AG09309 (cell line): Measurements from ENCODE around the gene JMJD8.

ENCODE experiments used
- DNase-seq: peaks from one replicate; pipeline ENCODE4 v3.0.0-alpha.2; 2010; ENCODE audit warnings: low read depth
- H3K4me3 ChIP-seq: 2 replicates; pipeline ENCODE4 v1.5.1; 2011; ENCODE audit warnings: mild to moderate bottlenecking, low read depth, low read length, moderate library complexity; ENCODE audit not compliant: control insufficient read depth
- TF ChIP-seq, protein P1 (sequence below): IDR thresholded peaks from 2 replicates; pipeline ENCODE4 v1.5.1; 2011; ENCODE audit warnings: mild to moderate bottlenecking, low read depth, low read length, inconsistent platforms; ENCODE audit not compliant: insufficient read depth, control insufficient read depth; ENCODE audit errors: missing control alignments

The JMJD8 gene

DNA sequence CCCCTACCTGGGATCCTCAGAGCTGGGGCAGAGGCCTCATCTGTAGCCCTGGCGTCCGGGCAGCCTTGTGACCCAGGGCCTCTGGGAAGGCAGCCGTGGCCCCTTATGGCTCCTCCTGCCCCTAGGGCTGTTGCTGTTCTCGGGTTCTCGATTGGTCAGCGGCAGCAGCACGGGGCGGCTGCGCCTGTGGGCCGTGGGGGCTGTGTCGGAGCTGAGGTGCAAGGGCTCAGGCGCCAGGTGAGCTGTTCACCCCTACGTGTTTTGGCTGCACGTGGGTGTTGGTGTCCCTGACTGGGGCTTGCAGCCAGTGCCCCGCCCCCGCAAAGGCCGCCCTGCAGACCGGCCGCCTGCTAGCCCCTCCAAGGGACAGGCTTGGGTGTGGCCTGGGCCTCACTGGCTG, 22.0 kb downstream of the JMJD8 start:
- no peak overlapping the region for H3K4me3 ChIP-seq
- no peak for DNase-seq
- TF ChIP-seq, protein P1, sequence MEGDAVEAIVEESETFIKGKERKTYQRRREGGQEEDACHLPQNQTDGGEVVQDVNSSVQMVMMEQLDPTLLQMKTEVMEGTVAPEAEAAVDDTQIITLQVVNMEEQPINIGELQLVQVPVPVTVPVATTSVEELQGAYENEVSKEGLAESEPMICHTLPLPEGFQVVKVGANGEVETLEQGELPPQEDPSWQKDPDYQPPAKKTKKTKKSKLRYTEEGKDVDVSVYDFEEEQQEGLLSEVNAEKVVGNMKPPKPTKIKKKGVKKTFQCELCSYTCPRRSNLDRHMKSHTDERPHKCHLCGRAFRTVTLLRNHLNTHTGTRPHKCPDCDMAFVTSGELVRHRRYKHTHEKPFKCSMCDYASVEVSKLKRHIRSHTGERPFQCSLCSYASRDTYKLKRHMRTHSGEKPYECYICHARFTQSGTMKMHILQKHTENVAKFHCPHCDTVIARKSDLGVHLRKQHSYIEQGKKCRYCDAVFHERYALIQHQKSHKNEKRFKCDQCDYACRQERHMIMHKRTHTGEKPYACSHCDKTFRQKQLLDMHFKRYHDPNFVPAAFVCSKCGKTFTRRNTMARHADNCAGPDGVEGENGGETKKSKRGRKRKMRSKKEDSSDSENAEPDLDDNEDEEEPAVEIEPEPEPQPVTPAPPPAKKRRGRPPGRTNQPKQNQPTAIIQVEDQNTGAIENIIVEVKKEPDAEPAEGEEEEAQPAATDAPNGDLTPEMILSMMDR, result no peak

DNA sequence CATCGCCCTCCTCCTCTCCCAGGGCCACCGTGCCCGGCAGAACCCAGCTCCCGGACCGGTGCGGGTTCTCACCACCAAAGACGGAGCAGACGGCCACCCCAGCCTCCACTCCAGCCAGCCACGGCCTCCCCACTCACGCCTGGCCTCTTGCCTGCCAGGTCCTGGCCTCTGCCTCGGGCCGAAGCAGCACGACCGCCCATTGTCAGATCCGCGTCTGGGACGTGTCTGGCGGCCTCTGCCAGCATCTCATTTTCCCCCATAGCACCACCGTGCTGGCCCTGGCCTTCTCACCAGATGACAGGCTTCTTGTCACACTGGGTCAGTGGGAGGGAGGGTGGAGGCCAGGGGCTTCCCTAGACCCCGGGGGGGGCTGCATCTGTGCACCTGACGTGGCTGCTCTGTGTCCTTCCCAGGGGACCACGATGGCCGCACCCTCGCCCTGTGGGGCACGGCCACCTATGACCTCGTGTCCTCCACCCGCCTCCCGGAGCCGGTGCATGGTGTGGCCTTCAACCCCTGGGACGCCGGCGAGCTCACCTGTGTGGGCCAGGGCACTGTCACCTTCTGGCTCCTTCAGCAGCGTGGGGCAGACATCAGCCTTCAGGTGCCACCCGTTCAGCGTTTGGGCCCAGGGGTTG, 22.8 kb downstream of the JMJD8 start:
- no peak overlapping the region for H3K4me3 ChIP-seq
- DNase-seq, result no peak

DNA sequence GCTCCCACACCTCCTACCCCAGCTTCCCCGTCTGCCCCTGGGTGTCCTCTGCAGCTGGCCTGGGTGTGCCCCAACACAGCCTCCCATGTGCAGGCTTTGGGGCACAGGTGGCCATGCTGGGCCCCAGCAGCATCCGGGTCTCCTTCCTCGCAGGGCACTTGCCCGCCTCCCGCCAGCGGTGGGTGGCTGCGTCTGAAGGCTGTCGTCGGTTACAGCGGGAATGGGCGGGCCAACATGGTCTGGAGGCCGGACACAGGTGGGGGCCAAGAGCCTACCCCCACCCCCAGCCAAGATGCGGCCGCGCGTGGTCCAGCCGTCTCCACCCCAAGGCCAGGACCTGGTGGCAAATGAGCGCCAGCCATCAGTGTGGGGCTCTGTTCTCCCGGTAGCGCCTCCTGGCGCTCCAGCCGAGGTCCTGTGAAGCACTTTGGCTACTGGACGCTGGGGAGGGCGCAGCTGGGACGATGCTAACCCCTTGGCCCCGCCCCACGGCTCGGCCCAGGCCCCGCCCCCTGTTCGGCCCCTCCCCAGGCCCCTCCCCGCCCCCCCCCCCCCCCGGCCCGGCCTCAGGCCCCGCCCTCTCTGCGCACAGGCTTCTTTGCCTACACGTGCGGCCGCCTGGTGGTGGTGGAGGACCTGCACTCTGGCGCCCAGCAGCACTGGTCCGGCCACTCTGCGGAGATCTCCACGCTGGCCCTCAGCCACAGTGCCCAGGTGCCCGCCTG, 23.5 kb downstream of the JMJD8 start:
- H3K4me3 ChIP-seq, result no peak overlapping the region
- TF ChIP-seq, protein P1, result peak; percentile 43
- DNase-seq, result no peak

More for the DNA sequence above, 22.8 kb downstream of the JMJD8 start:
- TF ChIP-seq, protein P1, result no peak

DNA sequence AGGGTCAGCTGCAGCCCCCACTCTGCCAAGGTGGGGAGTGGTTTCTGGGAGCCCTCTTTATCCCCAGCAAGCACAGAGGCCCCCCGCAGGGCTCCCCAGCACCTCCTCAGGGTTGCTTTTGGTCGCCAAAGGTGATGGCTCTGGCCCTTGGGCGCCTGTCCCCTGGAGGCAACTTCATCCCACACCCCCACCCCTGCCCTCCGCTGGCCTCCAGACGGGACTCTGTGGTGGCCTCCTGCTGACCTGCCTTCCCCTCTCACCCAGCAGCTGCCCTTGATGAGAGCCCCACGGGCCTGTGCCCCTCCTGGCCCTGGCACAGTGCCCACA, 24.0 kb downstream of the JMJD8 start:
- H3K4me3 ChIP-seq, result no peak overlapping the region
- TF ChIP-seq, protein P1, result no peak
- no peak for DNase-seq

DNA sequence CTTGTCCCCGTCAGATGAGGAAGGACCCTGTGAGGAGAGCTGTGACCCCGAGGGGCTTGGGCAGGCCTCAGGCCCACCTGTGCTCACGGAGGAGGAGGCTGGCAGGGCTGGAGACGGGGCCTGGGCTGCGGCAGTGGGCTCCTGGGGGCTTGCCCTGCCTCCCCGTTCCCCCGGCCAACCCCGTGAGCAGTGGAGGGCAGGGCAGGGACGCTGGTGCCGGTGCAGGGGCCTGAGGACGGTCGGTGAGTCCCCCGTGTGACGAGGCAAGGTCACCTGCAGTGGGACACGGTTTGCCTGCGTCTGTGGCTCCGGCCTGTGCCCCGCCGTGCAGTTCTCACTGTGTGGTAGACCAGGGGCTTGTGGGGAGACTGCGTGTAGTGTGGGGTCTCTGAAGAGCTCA, 24.5 kb downstream of the JMJD8 start:
- no peak for DNase-seq
- TF ChIP-seq, protein P1, result no peak

DNA sequence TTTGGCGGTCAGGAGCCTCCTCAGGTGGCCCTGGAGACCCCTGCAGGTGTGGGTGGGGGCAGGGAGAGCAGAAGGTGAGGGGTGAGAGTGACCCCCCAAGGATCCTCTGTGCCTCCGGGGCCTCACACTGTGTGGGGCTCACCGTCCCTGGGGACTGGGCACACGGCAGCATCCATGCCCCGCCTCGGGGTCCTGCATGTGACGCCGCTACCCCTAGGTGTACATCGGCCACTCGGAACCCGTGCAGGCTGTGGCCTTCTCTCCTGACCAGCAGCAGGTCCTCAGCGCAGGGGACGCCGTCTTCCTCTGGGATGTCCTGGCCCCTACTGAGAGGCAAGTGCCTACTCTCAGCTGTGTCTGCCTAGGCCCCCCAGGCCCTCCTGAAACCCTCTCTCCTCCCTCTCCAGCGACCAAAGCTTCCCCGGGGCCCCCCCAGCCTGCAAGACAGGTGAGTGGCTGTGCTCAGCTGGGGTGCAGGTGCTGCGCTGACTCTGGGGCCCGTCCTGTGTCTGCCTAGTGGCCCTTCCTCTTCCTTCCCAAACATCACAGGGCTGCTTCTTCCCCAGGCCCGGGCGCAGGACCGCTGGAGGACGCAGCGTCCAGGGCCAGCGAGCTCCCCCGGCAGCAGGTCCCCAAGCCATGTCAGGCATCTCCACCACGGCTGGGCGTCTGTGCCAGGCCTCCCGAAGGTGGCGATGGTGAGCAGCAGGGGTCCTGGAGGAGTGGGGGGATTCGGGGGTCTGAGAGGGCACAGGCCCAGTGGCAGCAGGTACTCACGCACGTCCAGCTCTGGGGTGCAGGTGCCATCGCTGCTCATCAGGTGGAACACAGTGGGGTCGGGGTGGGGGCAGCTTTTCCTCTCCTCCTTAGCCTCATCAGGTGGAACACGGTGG, 25.2 kb downstream of the JMJD8 start:
- TF ChIP-seq, protein P1, result no peak
- no peak overlapping the region for H3K4me3 ChIP-seq
- DNase-seq, result no peak

More for the DNA sequence above, 24.5 kb downstream of the JMJD8 start:
- H3K4me3 ChIP-seq, result no peak overlapping the region
